ENCODE measurements around the gene AGAP3.

Gene AGAP3

DNA sequence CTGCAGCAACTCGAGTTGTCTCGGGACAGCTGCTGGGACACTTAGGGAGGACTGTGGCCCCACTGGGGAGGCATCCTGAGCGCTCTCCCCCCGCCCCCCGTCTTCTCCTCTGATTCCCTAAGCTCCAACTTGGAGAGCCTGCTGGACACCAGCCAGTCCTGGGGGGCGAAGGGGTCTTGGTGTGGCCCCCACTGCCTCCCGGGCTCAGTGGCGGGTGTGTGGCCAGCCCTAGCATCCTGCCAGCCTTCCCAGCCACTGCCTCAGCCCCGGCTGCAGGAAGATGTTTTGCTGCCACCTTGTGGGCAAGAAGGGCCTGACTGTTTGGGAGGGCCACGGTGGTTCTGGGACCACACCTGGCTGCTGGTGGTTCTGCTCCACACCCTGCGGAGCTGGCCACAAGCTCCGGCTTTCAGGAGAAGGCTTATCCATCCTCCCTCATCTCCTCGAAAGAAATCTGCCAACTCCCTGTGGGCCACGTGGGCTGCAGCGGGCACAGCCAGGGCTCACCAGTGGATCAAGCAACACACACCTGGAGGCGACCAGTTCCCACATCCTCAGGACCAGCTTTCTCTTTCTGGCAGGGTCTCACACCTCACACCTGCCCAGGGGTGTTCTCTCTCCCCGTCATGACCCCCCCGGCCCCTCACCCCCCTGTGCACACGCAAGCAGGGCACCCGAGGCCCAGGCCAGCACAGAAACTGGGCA, 24.8 kb downstream of the AGAP3 start:
- peak; percentile 62 for DNase-seq

DNA sequence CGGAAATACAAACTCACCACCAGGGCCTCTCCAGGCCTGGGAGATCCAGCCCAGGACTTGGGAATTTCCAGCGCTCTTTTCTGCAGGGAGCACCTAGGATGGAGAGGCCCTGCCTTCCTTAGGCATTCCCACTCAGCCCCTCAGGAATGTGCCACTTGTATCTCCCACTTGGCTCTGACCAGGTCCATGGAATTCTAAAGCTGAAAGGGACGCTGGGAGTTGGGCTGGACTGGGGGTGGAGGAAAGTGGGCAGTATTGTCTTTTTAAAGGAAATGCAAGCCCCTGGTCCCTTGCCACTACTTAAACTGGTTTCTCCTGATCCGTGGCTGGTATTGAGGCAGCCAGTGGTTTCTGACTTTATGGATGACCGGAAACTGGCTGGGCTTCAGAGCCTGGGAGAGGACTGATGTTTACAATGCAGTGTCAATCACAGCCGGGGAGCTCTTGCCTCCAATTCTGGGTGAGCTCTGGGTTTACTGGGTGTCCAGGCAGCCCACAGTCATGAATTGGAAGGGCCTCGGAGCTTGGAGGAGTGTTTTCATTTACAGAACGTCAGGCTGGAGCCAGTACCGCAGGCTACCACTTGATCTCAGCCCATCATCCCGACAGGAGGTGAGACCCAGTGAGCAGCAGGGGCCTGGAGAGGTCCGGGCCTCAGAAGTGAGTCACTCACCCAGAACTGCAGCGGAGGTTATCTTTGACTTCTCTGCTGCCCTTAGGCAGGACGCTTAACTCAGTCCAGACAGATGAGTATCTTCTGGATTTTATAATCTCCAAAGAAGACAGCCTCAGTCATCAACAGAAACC, 27.3 kb downstream of the AGAP3 start:
- DNase-seq = peak; percentile 90

DNA sequence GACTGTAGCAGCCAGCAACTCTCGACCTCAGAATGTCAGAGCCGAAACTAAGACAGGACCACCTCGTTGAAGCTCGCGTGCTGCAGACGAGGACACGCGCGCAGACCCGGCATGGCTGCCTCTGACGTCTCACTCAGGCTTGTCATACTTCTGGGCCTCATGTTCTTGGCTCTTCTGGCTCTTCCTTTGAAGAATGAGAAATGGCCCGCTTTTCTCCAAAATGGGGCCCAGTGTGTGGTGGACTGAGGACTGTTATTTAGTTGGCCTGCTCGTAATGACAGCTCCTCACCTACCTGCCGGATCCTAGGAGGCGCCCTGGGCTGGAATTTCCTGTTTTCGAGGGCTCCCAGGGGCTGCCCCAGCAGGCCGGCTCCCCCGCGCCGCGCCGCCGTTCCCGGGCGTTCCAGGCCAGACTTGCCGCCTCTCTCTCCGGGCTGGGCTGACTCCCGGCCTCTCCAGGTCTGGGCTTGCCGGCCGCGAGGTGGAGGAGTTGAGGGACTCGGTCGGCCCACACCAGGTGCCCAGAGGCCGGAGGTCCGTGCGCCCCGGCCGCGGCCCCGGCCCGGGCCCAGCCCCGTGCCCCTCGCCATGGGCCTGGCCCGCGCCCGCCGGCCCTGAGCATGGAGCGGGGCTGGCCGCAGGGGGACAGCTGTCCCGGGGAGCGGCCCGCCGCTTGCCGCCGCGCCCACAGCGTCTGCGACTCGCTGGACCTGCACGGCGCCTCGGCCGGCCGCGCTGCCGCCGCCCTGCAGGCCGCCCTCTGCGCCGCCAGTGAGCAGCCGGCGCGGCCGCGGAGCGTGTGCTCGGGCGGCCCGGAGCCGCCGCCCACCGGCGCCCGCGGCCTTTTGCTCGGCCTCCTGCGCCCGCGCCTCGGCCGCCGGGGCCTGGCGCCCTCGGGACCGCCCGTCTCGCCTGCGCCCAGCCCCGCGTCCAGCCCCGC, 28.1 kb downstream of the AGAP3 start:
- no peak for DNase-seq

DNA sequence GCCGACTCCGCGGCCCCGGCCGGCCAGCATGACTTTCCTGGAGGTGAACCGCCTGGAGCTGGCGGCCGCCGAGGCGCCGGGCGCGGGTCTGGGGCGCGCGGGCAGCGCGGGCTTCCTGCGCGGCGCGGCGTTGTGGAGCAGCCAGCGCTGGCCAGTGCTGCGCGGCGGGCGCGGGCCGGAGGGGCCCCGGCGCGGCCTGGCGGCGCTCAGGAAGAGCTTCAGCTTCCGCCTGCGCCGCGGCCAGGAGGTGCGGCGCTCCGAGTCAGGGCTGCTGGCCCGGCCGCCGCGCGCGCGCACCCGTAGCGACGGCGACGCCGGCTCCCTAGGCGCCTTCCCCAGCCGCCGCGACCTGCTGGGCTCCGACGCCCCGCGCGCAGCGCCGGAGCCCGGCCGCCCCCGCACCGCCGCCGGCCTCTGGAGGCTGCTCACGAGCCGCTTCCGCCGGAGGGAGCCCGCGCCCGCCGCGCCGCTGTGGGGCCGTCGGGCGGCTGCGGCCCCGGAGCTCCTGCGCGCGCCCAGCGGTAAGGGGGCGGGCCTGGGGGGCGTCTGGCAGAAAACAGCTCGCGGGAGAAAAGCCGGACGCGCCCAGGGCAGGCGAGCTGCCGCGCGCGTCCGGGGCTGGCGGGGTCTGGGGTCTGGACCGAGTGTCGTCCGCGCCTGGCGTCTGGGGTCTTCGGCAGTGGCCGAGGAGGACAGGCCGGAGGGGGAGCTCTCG, 29.0 kb downstream of the AGAP3 start:
- DNase-seq = no peak

DNA sequence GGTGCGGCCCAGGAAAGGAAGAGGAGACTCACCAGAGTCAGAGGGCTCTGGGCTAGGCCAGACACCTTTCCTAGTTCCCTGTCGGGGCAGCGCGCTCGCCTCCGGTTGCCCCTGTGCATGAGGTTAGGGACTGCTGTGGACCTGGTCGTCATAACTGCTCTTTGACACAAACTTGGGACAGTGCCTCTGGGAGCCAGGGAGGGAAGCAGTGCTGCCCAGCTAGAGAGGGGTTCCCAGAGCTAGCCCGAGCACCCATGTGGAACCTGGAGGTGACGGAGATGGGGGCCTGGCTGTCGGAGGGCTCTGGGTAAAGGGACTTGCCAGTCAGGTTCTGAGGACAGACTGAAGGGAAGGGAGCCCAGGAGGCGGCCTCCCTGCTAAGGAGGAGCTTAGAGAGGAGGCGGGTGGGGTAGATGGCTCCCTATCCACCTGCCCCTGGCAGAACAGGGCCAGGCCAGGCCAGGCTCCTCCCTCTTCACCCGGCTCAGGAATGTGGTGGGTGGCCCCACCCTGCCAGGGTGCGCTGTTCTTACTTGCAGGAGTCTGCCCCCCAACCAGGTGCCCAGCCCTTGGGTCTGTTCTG, 29.7 kb downstream of the AGAP3 start:
- DNase-seq = peak; percentile 73

DNA sequence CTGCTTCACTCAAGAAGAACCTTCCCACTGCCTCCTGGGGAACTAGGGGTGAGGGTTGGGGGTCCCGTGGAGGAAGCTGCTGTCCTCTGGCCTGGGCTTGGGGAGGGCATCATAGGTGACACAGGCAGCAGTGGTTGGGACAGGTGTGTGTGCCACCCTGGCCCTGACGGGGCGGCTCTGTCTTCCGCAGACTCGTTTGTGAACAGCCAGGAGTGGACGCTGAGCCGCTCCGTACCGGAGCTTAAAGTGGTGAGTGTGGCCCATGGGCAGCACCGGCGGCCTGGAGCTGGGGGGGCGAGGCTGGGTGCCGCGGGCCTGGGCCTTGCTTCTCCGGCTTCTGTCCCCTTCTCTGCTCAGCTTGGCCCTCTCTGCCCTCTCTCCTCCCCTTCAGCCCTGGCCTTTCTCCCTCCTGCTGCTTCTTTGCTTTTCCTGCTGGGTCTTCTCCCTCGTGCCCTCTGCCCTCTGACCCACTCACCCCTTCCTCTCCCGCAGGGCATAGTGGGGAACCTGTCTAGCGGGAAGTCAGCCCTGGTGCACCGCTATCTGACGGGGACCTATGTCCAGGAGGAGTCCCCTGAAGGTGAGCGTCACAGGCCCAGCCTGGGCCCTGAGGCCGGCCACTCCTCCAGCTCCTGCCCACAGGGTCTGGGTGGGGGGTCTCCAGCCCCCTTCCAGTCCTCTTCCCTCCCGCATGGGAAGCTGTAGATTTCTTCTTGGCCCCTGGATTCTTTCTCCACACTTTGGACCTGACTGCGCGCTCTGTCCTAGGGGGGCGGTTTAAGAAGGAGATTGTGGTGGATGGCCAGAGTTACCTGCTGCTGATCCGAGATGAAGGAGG, 30.5 kb downstream of the AGAP3 start:
- DNase-seq = no peak

DNA sequence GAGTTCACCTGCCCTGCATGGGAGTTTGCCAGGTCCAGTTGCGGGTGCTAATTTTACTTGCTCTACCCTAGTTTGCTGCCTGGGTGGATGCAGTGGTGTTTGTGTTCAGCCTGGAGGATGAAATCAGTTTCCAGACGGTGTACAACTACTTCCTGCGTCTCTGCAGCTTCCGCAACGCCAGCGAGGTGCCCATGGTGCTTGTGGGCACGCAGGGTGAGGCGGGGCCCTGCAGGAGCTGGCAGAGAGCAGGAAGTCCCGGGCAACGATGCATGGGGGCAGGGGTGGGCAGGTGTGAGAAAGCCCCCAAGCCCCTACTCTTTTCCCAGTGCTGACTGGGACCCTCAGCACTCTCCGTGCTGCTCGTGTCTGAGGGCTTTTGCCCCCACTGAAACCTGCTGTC, 31.3 kb downstream of the AGAP3 start:
- no peak for DNase-seq

DNA sequence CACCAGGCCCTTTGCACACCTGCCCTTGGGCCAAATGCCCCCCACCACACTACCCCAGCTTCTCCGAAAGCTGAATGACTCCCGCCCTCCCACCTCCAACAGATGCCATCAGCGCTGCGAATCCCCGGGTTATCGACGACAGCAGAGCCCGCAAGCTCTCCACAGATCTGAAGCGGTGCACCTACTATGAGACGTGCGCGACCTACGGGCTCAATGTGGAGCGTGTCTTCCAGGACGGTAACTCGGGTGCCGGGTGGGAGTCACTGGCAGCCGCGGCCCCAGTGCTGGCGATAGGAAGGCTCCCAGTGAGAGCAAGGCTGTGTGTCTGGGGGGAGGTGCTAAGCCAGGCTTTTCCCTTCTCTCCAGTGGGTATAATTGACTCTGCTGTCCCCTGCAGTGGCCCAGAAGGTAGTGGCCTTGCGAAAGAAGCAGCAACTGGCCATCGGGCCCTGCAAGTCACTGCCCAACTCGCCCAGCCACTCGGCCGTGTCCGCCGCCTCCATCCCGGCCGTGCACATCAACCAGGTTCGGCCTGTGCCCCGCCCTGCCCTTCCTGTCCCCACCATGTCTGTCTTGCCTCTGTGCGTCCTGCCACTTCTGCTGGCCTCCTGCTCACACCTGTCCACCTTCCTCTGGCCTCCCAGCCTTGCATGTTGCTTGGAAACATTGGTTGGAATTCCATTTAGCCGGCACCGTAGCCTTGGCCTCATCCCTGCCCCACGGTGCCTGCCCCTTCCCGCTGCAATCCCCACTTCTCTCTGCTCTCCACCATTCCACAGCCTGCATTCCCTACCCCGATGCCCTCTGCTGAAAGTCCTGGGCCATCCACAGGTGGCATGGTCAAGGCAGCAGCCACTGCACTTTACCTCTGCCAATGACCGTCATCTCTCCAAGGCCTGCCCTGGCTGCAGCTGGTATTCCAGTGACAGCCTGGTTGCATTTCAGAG, 32.1 kb downstream of the AGAP3 start:
- no peak for DNase-seq

DNA sequence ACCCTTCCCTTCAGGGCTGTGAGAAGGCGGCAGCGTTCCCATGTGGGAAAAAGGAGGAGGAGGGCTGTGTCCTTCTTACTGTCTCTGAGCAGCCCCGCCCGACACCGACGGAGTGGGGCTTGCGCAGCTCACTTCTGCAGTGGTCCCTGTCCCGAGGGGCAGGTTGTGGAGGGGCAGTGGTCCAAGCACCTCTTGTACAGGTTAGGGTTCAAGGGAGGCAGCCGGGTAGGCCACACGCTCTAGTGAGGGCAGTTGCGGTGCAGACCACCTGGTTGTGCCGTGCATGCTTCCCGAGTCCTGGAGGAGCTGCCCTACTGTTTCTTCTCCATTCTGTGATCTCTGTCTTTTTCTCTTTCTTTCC, 32.8 kb downstream of the AGAP3 start:
- no peak for DNase-seq

DNA sequence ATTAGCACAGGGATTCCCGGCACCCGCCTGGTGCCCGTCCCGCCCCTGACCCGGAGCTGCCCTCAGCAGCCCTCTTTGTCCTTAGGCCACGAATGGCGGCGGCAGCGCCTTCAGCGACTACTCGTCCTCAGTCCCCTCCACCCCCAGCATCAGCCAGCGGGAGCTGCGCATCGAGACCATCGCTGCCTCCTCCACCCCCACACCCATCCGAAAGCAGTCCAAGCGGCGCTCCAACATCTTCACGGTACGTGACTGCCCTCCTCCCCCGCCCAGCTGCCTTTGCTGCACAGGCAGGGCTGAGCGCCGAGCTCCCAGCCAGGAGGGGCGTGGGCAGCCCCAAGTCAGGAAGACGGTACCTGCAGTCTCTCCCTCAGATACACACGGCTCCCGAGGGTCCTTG, 33.6 kb downstream of the AGAP3 start:
- DNase-seq = no peak

DNA sequence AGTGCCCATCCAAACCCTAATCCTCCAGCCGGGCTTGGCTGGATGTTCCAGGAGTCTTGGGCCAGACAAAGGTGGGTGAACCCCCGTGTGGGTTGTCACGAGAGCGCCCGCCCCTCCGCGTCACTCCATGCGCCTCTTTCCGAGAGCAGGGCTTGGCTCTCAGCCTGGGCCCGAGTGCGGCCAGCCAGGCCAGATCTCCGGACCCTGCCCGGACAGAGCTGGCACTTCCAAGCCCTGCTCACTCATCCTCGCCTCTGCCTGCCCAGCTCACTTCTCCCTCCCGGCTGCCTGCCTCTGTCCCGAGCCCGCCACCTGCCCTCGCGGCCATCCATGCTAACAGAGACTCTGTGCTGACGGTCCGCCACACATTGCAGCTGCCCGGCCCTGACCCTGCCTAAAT, 34.6 kb downstream of the AGAP3 start:
- DNase-seq = no peak

DNA sequence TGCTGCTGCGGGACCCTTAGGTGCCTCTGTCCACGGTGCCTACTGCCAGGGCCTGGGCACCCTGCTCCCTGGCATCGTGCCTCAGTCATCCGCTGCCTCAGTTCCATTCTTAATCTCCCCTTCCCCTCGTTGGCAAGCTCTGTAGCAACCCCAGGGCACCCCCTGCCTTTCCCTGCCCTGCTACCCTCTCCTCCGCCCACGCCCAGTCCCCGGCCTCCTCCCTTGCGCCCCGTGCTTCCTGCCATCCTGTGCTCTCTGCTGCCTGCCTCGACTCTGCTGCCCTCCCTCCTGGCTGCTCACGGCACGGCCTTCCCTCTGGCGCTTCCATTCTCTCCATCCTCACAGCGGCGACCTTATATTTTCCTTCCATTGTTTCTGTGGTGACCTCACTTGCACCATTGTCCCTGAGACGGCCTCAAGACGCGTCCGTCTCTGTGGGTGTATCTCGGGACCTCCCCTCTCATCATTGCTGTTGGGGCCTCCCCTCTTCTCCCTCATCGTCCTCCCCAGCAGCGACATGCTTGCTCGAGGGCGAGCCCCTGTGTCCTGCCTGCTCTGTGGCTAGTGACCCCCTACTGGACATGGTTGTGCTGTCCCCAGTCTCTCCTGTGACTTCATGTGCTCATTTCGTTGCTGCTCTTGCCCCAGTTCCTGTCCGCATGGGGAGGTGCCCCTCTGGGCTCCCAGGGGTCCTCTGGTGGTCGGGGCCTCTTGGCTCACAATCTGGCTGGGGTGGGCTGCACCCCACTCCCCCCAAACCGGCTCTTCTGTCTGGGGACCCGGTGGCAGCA, 35.3 kb downstream of the AGAP3 start:
- no peak for DNase-seq

DNA sequence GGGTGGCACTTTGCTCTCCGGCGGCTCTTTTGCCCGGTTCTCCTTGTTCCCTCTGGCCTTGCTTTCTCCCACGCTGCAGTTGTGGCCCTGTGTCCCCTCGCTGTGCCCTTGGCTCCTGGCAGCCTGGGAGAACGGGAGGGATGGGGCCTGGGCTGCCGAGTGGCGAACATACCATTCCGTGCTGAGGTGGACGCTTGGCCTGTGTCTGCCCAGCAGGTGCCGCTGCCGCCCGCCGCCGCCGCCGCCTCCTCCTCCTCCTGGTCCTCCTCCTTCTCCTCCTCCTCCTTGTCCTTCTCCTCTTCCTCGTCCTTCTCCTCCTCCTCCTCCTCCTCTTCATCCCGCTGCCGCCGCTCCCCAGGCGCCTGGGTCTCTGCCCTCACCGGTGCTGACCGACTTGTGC, 36.0 kb downstream of the AGAP3 start:
- DNase-seq = no peak

DNA sequence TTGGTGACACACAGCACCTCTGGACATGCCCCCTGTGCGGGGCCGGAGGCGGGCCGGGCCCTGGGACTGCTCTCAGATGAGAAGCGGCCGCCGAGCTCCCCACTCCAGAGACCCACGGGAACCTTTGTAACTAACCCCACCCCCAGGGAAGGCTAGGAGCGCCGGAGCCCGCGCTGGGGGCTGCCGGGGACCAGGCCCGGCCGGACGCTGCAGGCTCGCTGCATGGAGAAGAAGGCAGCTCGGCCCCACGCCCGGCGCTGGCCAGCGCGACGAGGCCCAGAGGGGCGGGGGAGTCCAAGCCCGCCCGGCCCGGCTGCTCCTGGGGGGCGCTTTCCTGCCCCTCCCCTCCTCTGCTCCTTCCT, 36.5 kb downstream of the AGAP3 start:
- DNase-seq = no peak

DNA sequence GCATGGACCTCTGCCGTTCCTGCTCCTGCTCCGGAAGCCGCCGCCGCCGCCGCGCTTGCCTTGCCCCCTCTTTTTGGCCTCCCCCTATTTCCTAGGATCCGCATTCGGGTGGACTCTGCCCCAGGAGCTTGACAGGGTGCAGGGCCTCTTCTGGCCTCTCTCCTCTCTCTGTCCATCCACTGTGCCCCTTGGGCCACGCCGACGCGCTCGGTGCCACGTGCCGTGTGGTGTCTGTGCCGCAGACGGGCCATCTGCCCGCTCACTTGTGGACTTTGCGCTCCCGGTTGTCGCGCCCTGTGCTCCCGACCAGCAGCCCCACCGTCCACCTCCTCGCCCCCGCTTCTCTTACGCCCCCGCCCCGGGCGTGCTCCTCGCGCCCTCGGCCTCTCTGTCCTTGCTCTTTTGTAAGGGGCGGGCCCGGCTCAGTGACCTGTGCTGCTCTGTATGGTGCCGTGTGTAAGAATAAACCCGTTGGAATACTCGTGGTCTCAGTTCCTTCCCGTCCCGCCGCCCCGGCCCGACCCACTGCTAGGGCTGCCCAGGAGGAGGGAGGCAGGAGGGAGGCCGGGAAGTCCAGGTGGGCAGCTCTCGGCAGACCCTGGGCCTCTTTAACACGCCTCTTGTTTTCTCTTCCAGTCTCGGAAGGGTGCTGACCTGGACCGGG, 37.0 kb downstream of the AGAP3 start:
- no peak for DNase-seq

DNA sequence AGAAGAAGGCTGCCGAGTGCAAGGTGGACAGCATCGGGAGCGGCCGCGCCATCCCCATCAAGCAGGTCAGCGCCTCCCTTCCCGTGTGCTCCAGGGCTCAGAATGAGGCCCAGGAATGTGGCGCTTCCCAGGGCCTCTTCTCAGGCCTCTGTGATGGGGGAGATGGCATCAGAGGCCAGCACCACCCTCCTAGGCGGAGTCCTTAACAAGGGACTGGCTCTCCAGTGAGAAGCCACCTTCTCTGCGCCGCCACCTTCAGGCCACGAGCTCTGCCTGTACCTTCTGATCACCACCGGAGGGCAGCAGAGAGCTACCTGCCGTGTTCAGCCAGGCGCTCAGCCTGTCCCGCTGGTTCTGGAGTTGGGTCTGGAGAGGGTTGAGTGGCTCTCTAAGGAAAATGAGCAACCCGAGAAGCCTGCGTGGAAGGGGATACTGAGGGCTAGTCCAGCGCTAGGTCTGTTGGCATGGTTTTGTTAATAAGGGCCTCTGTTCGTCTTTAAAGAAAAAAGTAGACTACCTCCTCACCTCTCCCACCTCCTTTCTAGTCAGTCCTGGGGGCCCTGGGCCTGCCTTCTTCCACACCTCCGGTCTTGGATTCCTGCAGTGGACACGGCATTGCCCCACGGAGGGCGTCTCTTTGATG, 37.7 kb downstream of the AGAP3 start:
- peak; percentile 53 for DNase-seq

DNA sequence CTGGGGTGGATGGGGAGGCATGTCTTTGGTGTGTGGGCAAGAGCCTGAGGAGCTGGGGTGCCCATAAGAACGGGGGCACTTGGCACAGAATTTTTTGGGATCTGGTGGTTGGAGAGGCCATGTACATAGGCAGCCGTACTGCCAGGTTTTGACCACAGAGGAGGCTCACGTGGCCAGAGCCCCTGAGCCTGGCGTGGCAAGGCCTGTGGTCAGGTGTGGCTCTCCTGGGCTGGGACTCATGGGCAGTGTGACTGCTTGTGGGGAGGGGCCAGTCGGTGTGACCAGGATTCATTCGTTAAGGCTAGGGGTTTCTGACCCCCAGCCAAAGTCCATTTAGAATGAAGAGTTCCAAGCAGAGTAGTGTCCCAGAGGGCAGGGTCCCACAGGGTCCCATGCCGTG, 38.2 kb downstream of the AGAP3 start:
- DNase-seq = no peak

DNA sequence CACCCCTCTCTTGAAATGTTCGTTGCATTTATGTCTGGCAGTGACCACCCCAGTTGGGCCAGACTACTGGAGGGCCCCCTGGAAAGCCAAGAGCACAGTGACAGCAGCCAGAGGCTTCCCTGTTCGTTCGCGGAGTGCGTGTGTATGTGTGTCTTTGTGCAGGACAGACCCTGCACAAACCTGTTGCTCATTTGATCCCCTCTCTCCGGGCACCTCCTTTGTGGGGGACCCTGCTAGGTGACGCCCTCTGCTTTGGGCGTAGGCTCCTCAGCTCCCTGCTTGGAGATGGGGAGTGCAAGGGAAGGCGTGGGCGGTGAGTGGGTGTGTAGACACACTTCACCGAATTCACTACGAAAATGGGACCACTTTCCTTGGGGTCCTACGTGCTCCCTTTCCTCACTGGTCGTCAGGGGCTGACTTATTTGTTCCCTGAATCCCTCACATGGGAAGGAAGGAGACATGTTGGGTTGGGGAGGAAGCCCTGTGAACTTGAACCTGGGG, 38.7 kb downstream of the AGAP3 start:
- no peak for DNase-seq

Data from kidney glomerular epithelial cell (primary cell).